Stimulated activated CD8-positive, alpha-beta memory T cell treated with anti-CD3 and anti-CD28 coated beads, Interleukin-12 subunit alpha, Interleukin-12 subunit beta, amount 100 ng/mL, for 24 hours (primary cell): Measurements from ENCODE around the gene CHSY1.
"Not testable (repeated sequence)": the region's sequence is repeated elsewhere in the genome, so short reads cannot be mapped to it uniquely, and the experiment has no call there.

Source experiments
- DNase-seq: peaks from one replicate; pipeline ENCODE4 v3.0.0-alpha.2; 2020; ENCODE audit errors: extremely low read depth

Gene CHSY1

GRCh38 chr15:101251830-101252820, at the start of gene CHSY1:
Gene CHSY1, minus strand, starts transcription at chr15:101252048. Its CDS starts 592 bp downstream, at chr15:101251456.
- peak; percentile 74 for DNase-seq

- no peak for DNase-seq
Observed at GRCh38 chr15:101296418-101297405, 44.9 kb upstream of the CHSY1 start.

GRCh38 chr15:101295607-101296161, 43.8 kb upstream of the CHSY1 start:
- DNase-seq: peak; percentile 9

- DNase-seq: peak; percentile 99
Observed at GRCh38 chr15:101294731-101295606, 43.1 kb upstream of the CHSY1 start, which contains the start of gene SNRPA1. Gene SNRPA1, minus strand, starts transcription at chr15:101295248. Its CDS starts 70 bp downstream, at chr15:101295178.

- DNase-seq: no peak
Observed at GRCh38 chr15:101293122-101293521, 41.3 kb upstream of the CHSY1 start.

- no peak for DNase-seq
Observed at GRCh38 chr15:101288905-101289513, 37.2 kb upstream of the CHSY1 start.

- DNase-seq: not testable (repeated sequence)
Observed at GRCh38 chr15:101287342-101287741, 35.5 kb upstream of the CHSY1 start.

- DNase-seq: no peak
Observed at GRCh38 chr15:101286471-101287114, 34.7 kb upstream of the CHSY1 start.

GRCh38 chr15:101283931-101284330, 32.1 kb upstream of the CHSY1 start:
- DNase-seq: no peak

GRCh38 chr15:101280007-101280406, 28.2 kb upstream of the CHSY1 start:
- DNase-seq: no peak

GRCh38 chr15:101277943-101278564, 26.2 kb upstream of the CHSY1 start:
- DNase-seq: no peak

- peak; percentile 71 for DNase-seq
Observed at GRCh38 chr15:101277038-101277822, 25.4 kb upstream of the CHSY1 start, which contains the start of gene SELENOS. Gene SELENOS, minus strand, starts transcription at chr15:101277485. Its CDS starts 68 bp downstream, at chr15:101277417.

- DNase-seq: no peak
Observed at GRCh38 chr15:101276501-101277037, 24.7 kb upstream of the CHSY1 start.

- no peak for DNase-seq
Observed at GRCh38 chr15:101275018-101275417, 23.2 kb upstream of the CHSY1 start.

GRCh38 chr15:101273534-101273933, 21.7 kb upstream of the CHSY1 start:
- DNase-seq: no peak

- no peak for DNase-seq
Observed at GRCh38 chr15:101272584-101272983, 20.7 kb upstream of the CHSY1 start.

GRCh38 chr15:101269479-101270223, 17.8 kb upstream of the CHSY1 start:
- DNase-seq: no peak
